Esophagus muscularis mucosa (tissue), 4 donors: ENCODE data around the gene CSH1. TPM values are rescaled to one million over a fixed set of nuclear protein-coding genes. Genes with fewer than 3 reads are reported as not detected.

Source experiments
- DNase-seq: peaks from one replicate; pipeline ENCODE4 v3.0.0-alpha.2; 2017; ENCODE audit errors: extremely low spot score
- H3K27ac ChIP-seq, 4 donors: fragments of 200-600 bp; sonication (generic); replicated peaks in 1 of 4; 1 replicate in 3 of 4; 2 replicates in 1 of 4; pipeline ENCODE4 v1.5.1; 2016 to 2019; ENCODE audit warnings: mild to moderate bottlenecking in 1 of 4
- H3K27me3 ChIP-seq, 4 donors: fragments of 200-600 bp; sonication (generic); one replicate each; pipeline versions ENCODE4 v1.5.1 to v1.6.0; 2016 to 2019
- H3K36me3 ChIP-seq, 4 donors: fragments of 200-600 bp; sonication (generic); one replicate each; pipeline ENCODE4 v1.5.1; 2016 to 2019
- H3K4me1 ChIP-seq, 4 donors: fragments of 200-600 bp; sonication (generic); one replicate each; pipeline ENCODE4 v1.5.1; 2016 to 2019
- H3K4me3 ChIP-seq, 4 donors: fragments of 200-600 bp; sonication (generic); 1 replicate in 2 of 4; 2 replicates in 2 of 4; pipeline ENCODE4 v1.5.1; 2016 to 2019; ENCODE audit warnings: mild to moderate bottlenecking in 4 of 4, moderate library complexity in 1 of 4
- H3K9me3 ChIP-seq, 4 donors: fragments of 200-600 bp; sonication (generic); 1 replicate in 3 of 4; 2 replicates in 1 of 4; pipeline ENCODE4 v1.5.1; 2016 to 2019
- CTCF ChIP-seq, 3 experiments: fragments of 200-600 bp in 2 of 3; fragments of 450-650 bp in 1 of 3; sonication (generic) in 2 of 3; IDR thresholded peaks; one replicate each; pipeline ENCODE4 v1.5.1; 2017 to 2019; ENCODE audit warnings: antibody characterized with exemption in 3 of 3, mild to moderate bottlenecking in 2 of 3, moderate library complexity in 1 of 3
- EP300 ChIP-seq: sonication (generic); formaldehyde crosslinking; IDR thresholded peaks from one replicate; pipeline ENCODE4 v1.6.1; 2017; ENCODE audit warnings: antibody characterized with exemption
- POLR2A ChIP-seq: fragments of 450-650 bp; IDR thresholded peaks from one replicate; pipeline ENCODE4 v1.6.1; 2017; ENCODE audit warnings: antibody characterized with exemption, moderate library complexity, mild to moderate bottlenecking, low read depth
- POLR2AphosphoS5 ChIP-seq, 2 donors: sonication (generic); formaldehyde crosslinking; IDR thresholded peaks; one replicate each; pipeline ENCODE4 v1.6.1; 2017; ENCODE audit warnings: antibody characterized with exemption in 2 of 2
- WGBS: methylation state at CpG from one replicate; pipeline ENCODE4 v1.1.5; 2018; 5-methylcytosine and 5-hydroxymethylcytosine counted together
- intact Hi-C: fragments of 100-400 bp; cut with DNase I; formaldehyde crosslinking; loops from one replicate; pipeline ENCODE4 v1.15.1; 2023
- total RNA-seq, 4 donors: library from RNA; depleted of rRNA; stranded (reverse); fragments of >200 nt; gene quantifications; one replicate each; pipeline versions ENCODE4 v1.1.0 to v1.2.1, GENCODE V29; 2016

The CSH1 gene
- total RNA-seq, 4 donors from 2014 or later = not detected

- no peaks in the 10 kb centered on the region for H3K27me3 ChIP-seq
- TF ChIP-seq POLR2A (no peak), EP300 (no peak), CTCF (IDR thresholded peaks at IDR 0.05) (no peak), POLR2AphosphoS5 (IDR thresholded peaks at IDR 0.05) (no peak)
- intact Hi-C loops = no loop called here
- no peak for DNase-seq
- no peaks in the 10 kb centered on the region for H3K4me1 ChIP-seq
- H3K4me3 ChIP-seq = no peak overlapping the region
- no peak overlapping the region for H3K27ac ChIP-seq
- WGBS = 94% methylated on average over 4 of the region's 4 CpGs
- no peaks in the 10 kb centered on the region for H3K9me3 ChIP-seq
- H3K36me3 ChIP-seq = no peaks in the 10 kb centered on the region
These were observed 41.5 kb upstream of the CSH1 start for GRCh38 chr17:63937920-63938319.

- Histone ChIP-seq H3K27me3 (no peaks in the 10 kb centered on the region), H3K27ac (no peak overlapping the region), H3K4me1 (peaks cover 0 to under 1% (median 0%) of the 10 kb centered on the region in 4 donors), H3K4me3 (no peak overlapping the region), H3K36me3 (no peaks in the 10 kb centered on the region), H3K9me3 (no peaks in the 10 kb centered on the region)
- no peak for DNase-seq
- 91% methylated on average over 6 of the region's 6 CpGs for WGBS
- intact Hi-C loops = no loop called here
- TF ChIP-seq EP300 = no peak
- TF ChIP-seq CTCF (IDR thresholded peaks at IDR 0.05) = no peak
- TF ChIP-seq POLR2AphosphoS5 (IDR thresholded peaks at IDR 0.05) = no peak
- no peak for TF ChIP-seq POLR2A
These were observed 40.9 kb upstream of the CSH1 start for GRCh38 chr17:63937319-63937718.

- no peak for DNase-seq
- intact Hi-C loops = no loop called here
- peaks cover 5 to 20% (median 16%) of the 10 kb centered on the region in 4 donors for H3K4me1 ChIP-seq
- 83% methylated on average over 20 of the region's 21 CpGs for WGBS
- no peak overlapping the region for H3K4me3 ChIP-seq
- H3K27me3 ChIP-seq = no peaks in the 10 kb centered on the region
- no peaks in the 10 kb centered on the region for H3K9me3 ChIP-seq
- no peak overlapping the region for H3K27ac ChIP-seq
- peaks cover 0 to 4% (median 0%) of the 10 kb centered on the region in 4 donors for H3K36me3 ChIP-seq
- TF ChIP-seq POLR2AphosphoS5 (IDR thresholded peaks at IDR 0.05) (no peak), EP300 (no peak), POLR2A (no peak), CTCF (IDR thresholded peaks at IDR 0.05) (no peak)
These were observed 38.1 kb upstream of the CSH1 start for GRCh38 chr17:63934183-63935112.

GRCh38 chr17:63933598-63933997, 37.2 kb upstream of the CSH1 start:
- no peak overlapping the region for H3K27ac ChIP-seq
- H3K27me3 ChIP-seq = no peaks in the 10 kb centered on the region
- H3K4me1 ChIP-seq = peaks cover 5 to 20% (median 16%) of the 10 kb centered on the region in 4 donors
- no peaks in the 10 kb centered on the region for H3K9me3 ChIP-seq
- peaks cover 0 to 12% (median 0%) of the 10 kb centered on the region in 4 donors for H3K36me3 ChIP-seq
- intact Hi-C loops = no loop called here
- TF ChIP-seq EP300 = no peak
- TF ChIP-seq POLR2A = no peak
- no peak for TF ChIP-seq CTCF (IDR thresholded peaks at IDR 0.05)
- TF ChIP-seq POLR2AphosphoS5 (IDR thresholded peaks at IDR 0.05) = no peak
- no peak overlapping the region for H3K4me3 ChIP-seq
- DNase-seq = no peak
- WGBS = 81% methylated on average over 8 of the region's 8 CpGs
